ENCODE data around the gene SPATA31A7. TPM values are rescaled to one million over a fixed set of nuclear protein-coding genes. Genes with fewer than 3 reads are reported as not detected.

Gene SPATA31A7
- not detected in 2 replicates for total RNA-seq

GRCh38 chr9:61189736-61190135 is at the start of gene SPATA31A7:
SPATA31A7 (plus strand) TSS chr9:61190036; CDS start chr9:61190065, 29 bp downstream.

